Sciatic nerve (tissue), 1 donor: ENCODE results near the gene CACFD1. TPM values are rescaled to one million over a fixed set of nuclear protein-coding genes. Genes with fewer than 3 reads are reported as not detected.

Source experiments
- total RNA-seq: library from RNA; stranded (reverse); fragmentation: NEBNext Ultra II Directional; extraction: Animal tissue kit (Norgen Biotek cat#: 25700); gene quantifications from one replicate; pipeline ENCODE4 v1.2.1, GENCODE V29; 2021
- donor health status: DM: no; HTN: no; CAD: no.

Gene CACFD1
- total RNA-seq, 1 donor from 2014 or later: 10.1 TPM

Other genes with a start within 250 kb of the CACFD1 start
- 10.9 TPM for gene ABO, start 184.8 kb upstream of the CACFD1 start, total RNA-seq
- gene SURF6, start 123.8 kb upstream of the CACFD1 start, total RNA-seq: 17.3 TPM
- 36.2 TPM for gene MED22, start 111.8 kb upstream of the CACFD1 start, total RNA-seq
- gene RPL7A, start 111.8 kb upstream of the CACFD1 start, total RNA-seq: 1,196 TPM
- 40.9 TPM for gene SURF1, start 103.5 kb upstream of the CACFD1 start, total RNA-seq
- 13.6 TPM for gene SURF2, start 103.4 kb upstream of the CACFD1 start, total RNA-seq
- 91.3 TPM for gene SURF4, start 83.9 kb upstream of the CACFD1 start, total RNA-seq
- gene STKLD1, start 83.6 kb upstream of the CACFD1 start, total RNA-seq: 2.6 TPM
- 23.8 TPM for gene REXO4, start 42.0 kb upstream of the CACFD1 start, total RNA-seq
- 4.6 TPM for gene ADAMTS13, start 37.6 kb upstream of the CACFD1 start, total RNA-seq
- gene SLC2A6, start 19.1 kb downstream of the CACFD1 start, total RNA-seq: 3.3 TPM
- gene MYMK, start 65.0 kb downstream of the CACFD1 start, total RNA-seq: not detected
- 22.3 TPM for gene ADAMTSL2, start 74.7 kb downstream of the CACFD1 start, total RNA-seq
- not detected for gene FAM163B, start 149.4 kb downstream of the CACFD1 start, total RNA-seq
- 0.13 TPM for gene DBH, start 176.4 kb downstream of the CACFD1 start, total RNA-seq